Mucosa of stomach (tissue), 1 donor: ENCODE measurements around the gene SH3BP5.

Source experiments
- H3K27me3 ChIP-seq: one replicate; pipeline ENCODE4 v1.7.0; 2013; ENCODE audit warnings: mild to moderate bottlenecking, low read length; ENCODE audit not compliant: control insufficient read depth, insufficient read depth
- H3K36me3 ChIP-seq: one replicate; pipeline ENCODE4 v1.7.0; 2013; ENCODE audit warnings: low read length; ENCODE audit not compliant: control insufficient read depth, insufficient read depth
- H3K4me1 ChIP-seq: one replicate; pipeline ENCODE4 v1.7.0; 2013; ENCODE audit warnings: mild to moderate bottlenecking, low read length; ENCODE audit not compliant: control insufficient read depth, insufficient read depth
- H3K4me3 ChIP-seq: one replicate; pipeline ENCODE4 v1.7.0; 2013; ENCODE audit warnings: low read length
- H3K9ac ChIP-seq: one replicate; pipeline ENCODE4 v1.7.0; 2013; ENCODE audit warnings: mild to moderate bottlenecking, low read length, moderate library complexity
- H3K9me3 ChIP-seq: one replicate; pipeline ENCODE4 v1.7.0; 2013; ENCODE audit warnings: mild to moderate bottlenecking, low read length, moderate library complexity; ENCODE audit not compliant: control insufficient read depth
- donor health status: Pancreatic carcinoma.

The SH3BP5 gene

DNA sequence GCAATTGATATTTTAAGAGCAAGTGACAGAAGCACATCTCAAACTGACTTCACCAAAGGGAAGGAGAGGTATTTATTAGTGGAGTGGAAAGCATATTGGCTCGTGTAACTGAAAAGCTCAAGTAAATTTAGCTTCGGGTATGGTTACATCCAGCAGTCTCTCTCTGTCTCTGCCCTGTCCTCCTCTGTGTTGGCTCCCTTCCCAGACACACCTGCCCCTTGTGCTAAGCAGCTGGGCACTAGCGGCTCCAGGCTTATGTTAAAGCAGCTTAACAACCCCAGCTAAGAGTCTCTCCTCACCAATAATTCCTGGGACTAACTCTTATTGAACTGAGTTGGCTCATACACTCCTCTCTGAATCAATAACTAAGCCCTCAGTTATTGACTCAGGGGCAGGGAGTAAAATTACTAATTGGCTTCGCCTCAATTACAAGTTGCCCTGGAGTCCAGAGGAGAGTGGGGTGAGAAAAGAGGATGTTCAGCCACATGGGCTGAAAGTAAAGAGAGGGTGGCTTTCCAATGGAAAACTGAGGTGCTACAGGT lies 12.8 kb upstream of the SH3BP5 start:
- no peaks in the 10 kb centered on the region for H3K9me3 ChIP-seq
- no peaks in the 10 kb centered on the region for H3K36me3 ChIP-seq
- H3K4me3 ChIP-seq: no peak overlapping the region
- no peak overlapping the region for H3K9ac ChIP-seq
- H3K4me1 ChIP-seq: no peaks in the 10 kb centered on the region
- H3K27me3 ChIP-seq: no peaks in the 10 kb centered on the region

DNA sequence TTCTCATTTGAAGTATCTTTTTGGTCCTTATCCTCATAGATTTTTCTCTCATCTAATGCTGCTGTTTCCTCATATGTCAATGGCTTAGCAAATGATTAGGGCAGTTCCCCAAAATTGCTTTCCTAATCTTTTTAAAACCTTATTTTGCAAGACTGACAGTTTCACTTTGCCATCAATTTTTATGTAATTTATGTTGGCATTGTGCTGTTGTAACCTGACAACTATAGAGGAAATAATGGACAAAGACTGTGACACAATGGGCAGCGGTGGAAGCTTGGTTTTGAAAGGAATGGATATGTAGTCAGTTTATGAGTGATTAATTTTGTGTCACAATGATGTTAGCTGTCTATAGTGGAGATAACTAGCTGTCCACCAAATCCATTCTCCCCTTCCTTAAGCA lies 10.6 kb upstream of the SH3BP5 start:
- Histone ChIP-seq H3K4me1 (no peaks in the 10 kb centered on the region), H3K9me3 (no peaks in the 10 kb centered on the region), H3K36me3 (no peaks in the 10 kb centered on the region), H3K4me3 (no peak overlapping the region), H3K27me3 (no peaks in the 10 kb centered on the region), H3K9ac (no peak overlapping the region)

DNA sequence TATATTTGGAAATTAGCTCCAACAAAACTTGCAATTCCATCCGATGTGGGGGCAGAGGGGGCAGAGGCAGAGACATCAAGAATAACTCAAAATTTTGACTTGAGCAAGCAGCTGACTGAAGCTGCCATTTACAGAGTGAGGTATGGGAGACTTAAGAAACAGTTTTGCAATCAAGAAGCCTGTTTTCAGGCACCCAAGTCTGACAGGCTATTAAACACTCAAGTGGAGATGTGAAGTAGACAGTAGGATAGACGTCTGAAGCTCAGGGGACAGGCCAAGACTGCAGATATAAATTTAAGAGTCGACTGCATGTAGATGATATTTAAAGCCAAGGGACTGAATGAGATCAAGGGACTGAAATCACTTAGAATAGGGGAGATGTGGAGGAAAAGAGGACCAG lies 9.9 kb upstream of the SH3BP5 start:
- Histone ChIP-seq H3K9ac (no peak overlapping the region), H3K4me3 (no peak overlapping the region), H3K27me3 (no peaks in the 10 kb centered on the region), H3K4me1 (no peaks in the 10 kb centered on the region), H3K36me3 (no peaks in the 10 kb centered on the region), H3K9me3 (no peaks in the 10 kb centered on the region)

DNA sequence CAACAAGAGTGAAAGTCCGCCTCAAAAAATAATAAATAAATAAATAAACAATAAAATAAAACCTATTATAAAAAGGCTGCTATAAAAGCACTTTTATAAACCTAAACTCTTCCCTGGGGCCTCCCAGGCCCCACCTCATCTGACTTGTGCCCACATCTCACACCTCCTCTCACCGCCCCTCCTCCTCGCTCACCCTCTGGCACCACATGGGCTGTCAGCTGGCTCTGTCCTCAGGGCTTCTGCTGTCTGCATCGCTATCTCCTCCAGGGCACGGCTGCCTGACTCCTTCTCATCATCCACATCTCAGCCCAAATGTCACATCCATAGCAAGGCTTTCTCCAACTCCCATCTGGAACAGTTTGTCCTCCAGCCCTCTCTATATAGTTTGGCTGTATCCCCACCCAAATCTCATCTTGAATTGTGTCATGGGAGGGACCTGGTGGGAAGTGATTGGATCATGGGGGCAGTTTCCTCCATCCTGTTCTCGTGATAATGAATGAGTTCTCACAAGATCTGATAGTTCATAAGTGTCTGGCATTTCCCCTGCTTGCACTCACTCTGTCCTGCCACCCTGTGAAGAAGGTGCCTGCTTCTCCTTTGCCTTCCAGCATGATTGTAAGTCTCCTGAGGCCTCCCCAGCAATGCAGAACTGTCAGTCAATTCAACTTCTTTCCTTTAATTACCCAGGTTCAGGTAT lies 8.8 kb upstream of the SH3BP5 start:
- H3K9me3 ChIP-seq: no peaks in the 10 kb centered on the region
- no peaks in the 10 kb centered on the region for H3K4me1 ChIP-seq
- no peaks in the 10 kb centered on the region for H3K27me3 ChIP-seq
- no peak overlapping the region for H3K4me3 ChIP-seq
- no peak overlapping the region for H3K9ac ChIP-seq
- H3K36me3 ChIP-seq: no peaks in the 10 kb centered on the region

DNA sequence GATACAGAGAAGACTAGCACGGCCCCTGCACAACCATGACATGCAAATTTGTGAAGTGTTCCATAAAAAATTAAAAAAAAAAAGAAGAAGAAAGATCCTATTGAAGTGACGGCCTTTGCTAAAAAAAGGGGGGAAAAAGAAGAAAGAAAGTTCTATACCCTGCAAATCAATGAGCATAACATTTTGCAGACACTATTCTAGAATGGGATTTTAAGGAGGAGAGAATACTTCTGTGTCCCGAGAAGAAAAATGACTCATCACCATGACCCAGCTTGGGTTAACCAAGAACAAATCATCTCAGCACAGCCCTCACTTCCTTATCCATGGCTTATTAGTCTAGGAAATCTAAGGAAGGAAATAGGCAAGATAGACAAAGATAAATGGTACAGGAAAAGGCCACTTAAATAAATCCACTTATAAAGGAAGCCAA lies 7.4 kb upstream of the SH3BP5 start:
- no peak overlapping the region for H3K9ac ChIP-seq
- no peaks in the 10 kb centered on the region for H3K4me1 ChIP-seq
- no peak overlapping the region for H3K4me3 ChIP-seq

DNA sequence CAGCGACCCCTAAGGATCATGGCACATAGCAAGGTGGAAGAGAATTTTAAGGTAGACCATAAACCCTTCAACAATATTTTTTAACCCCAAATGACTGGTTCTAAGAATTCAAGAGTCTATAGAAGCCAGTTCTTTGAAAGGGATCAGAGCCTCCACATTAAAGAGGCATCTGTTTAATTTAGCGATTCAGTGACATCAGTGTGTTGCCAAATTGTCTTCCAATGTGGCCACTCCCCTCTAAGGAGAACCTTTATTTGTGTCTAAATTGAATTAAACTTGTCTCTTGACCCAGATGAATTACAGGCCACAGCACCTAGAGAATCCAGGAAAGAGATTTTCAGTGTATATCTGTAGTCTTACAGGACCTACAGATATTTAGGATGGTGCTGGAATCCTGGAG lies 6.6 kb upstream of the SH3BP5 start:
- no peaks in the 10 kb centered on the region for H3K4me1 ChIP-seq
- no peaks in the 10 kb centered on the region for H3K36me3 ChIP-seq
- H3K4me3 ChIP-seq: no peak overlapping the region
- H3K27me3 ChIP-seq: no peaks in the 10 kb centered on the region
- H3K9ac ChIP-seq: no peak overlapping the region
- H3K9me3 ChIP-seq: no peaks in the 10 kb centered on the region

More for the DNA sequence above, 7.4 kb upstream of the SH3BP5 start:
- Histone ChIP-seq H3K9me3 (no peaks in the 10 kb centered on the region), H3K27me3 (no peaks in the 10 kb centered on the region), H3K36me3 (no peaks in the 10 kb centered on the region)

DNA sequence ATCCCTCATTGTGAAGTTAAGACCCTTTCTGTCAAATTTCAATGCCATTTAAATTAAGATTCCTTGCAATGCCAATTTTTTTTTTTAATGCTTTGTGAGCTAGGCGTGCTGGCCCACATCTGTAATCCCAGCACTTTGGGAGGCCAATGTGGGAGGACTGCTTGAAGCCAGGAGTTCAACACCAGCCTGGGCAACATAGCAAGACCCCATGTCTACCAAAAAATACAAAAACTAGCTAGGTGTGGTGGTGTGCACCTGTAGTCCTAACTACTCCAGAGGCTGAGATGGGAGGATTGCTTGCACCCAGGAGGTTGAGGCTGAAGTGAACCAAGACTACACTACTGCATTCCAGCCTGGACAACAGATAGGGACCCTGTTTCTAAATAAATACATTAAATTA lies 5.6 kb upstream of the SH3BP5 start:
- Histone ChIP-seq H3K27me3 (no peaks in the 10 kb centered on the region), H3K9me3 (no peaks in the 10 kb centered on the region), H3K9ac (no peak overlapping the region), H3K4me1 (peaks cover under 1% of the 10 kb centered on the region), H3K36me3 (no peaks in the 10 kb centered on the region), H3K4me3 (no peak overlapping the region)

DNA sequence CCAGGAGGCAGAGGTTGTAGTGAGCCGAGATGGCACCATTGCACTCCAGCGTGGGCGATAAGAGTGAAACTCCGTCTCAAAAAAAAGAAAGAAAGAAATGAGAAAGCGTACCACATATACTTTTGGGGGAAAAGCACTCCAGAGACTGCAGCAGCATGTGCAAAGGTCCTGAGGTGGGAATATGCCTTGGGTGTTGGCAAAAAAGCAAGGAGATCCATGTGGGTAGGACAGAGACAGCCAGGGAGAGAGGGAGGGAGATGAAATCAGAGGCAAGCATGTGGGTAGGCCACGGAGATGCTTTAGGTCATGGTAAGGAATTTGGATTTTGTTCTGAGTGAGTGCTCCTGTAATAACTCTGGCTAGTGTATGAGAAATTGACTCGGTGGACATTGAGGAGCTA lies 3.7 kb upstream of the SH3BP5 start:
- H3K4me3 ChIP-seq: no peak overlapping the region
- H3K4me1 ChIP-seq: peaks cover 11% of the 10 kb centered on the region
- H3K9me3 ChIP-seq: no peaks in the 10 kb centered on the region
- no peaks in the 10 kb centered on the region for H3K36me3 ChIP-seq
- H3K27me3 ChIP-seq: no peaks in the 10 kb centered on the region
- no peak overlapping the region for H3K9ac ChIP-seq

DNA sequence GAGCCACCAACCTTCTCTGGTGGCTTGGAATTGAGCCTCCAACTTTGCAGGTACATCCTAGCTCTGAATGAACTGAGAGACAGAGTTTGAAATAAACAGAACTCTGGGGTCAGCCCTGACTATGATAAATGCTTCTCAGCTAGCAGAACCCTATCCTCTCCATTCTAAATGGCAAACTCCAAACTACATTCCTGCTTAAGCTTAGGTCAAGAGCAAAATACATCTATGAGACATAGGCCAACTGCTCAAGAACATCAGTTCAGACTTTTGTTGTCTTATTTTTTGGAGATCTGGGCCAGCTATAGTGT lies 1.5 kb upstream of the SH3BP5 start:
- H3K9ac ChIP-seq: no peak overlapping the region
- H3K4me1 ChIP-seq: peaks cover 11% of the 10 kb centered on the region
- H3K27me3 ChIP-seq: no peaks in the 10 kb centered on the region
- H3K4me3 ChIP-seq: no peak overlapping the region
- no peaks in the 10 kb centered on the region for H3K36me3 ChIP-seq
- H3K9me3 ChIP-seq: no peaks in the 10 kb centered on the region

DNA sequence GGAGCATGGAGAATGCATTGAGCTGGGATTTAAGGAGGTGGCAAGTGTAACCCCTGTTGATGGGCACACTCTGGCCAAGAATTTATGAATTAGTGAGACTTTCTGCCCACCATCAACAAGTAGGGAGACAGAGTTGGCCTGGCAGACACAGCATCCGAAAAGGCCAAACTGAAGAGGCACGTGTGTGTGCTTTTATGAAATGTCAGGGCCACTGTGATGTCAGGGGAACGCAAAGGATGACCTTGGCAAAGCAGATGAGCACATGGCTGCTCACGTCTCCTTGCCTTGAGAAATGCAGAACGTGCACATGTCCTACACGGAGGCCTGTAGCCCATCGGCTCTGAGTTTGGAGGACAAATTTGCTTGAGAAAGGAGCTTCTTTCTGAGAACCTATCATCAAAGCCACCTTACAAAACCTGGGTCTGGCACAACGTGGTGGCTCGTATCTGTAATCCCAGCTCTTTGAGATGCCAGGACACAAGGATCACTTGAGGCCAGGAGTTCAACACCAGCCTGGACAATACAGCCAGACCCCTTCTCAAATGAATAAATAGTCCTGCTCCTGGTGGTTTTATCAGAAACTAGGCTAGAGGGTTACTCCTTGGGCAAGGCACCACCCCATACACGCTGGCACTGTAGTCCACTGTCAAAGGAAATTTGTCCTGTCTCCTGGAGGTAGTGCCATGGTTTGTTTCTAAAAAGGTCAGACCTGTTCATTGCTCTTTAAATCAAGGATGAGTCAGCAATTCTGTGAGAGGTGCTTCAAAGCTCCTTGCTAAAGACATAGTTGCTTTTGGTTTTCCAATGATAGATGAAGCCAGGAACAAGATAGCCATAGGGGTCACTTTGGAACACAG lies 941 bp upstream of the SH3BP5 start:
- H3K36me3 ChIP-seq: no peaks in the 10 kb centered on the region
- H3K4me3 ChIP-seq: peak overlapping the region; percentile 23
- H3K27me3 ChIP-seq: no peaks in the 10 kb centered on the region
- peaks cover 11% of the 10 kb centered on the region for H3K4me1 ChIP-seq
- H3K9me3 ChIP-seq: no peaks in the 10 kb centered on the region
- H3K9ac ChIP-seq: peak overlapping the region; percentile 46

DNA sequence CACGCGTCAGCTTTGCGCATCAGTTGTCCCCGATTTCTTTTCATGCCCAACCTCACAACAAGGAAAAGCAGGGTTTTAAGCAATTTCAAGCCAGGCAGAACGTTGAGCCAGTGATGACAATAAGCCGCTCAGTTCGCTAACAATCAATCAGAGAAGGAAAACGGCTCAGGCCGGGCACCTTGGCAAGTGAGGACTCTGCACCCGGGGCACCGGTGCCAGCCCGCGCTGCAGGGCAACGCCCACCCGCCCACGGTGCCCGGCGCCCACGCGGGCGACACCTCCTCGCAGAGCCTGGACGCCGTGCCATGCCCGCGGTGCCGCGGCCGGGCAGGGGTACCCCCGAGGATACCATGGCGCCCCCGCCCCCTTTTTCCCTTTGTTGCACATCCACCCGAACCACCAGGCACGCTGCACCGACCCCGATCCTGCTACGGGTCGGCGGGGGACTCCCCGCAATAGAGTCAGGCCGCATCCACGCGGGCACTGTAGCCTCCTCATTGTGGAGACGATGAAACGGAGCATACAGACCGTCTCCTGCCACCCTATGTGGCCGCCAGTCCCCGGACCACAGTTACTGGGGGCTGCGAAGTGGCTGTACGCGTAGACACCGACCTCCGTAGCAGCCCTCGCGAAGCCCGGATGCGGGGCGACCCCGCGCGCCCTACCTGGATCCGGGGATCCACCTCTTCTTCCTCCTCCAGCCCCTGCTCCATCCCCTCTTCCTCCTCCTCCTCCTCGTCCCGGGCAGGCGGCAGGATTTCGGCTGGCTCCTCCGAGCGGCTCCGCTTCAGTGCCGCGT lies 581 bp downstream of the SH3BP5 start:
- no peaks in the 10 kb centered on the region for H3K9me3 ChIP-seq
- no peaks in the 10 kb centered on the region for H3K27me3 ChIP-seq
- H3K4me3 ChIP-seq: peak overlapping the region; percentile 23
- H3K4me1 ChIP-seq: peaks cover 11% of the 10 kb centered on the region
- peak overlapping the region; percentile 73 for H3K9ac ChIP-seq
- no peaks in the 10 kb centered on the region for H3K36me3 ChIP-seq
